Liver (tissue), 3 donors: Measurements from ENCODE around the gene SUCO.

Experiments used
- CTCF ChIP-seq: fragments of 150-350 bp; IDR thresholded peaks from 2 replicates; pipeline ENCODE4 v1.5.1; 2017; ENCODE audit warnings: improper control_type of control experiment, low read depth, low read length; ENCODE audit not compliant: missing input control
- EGR1 ChIP-seq, 2 donors: IDR thresholded peaks; 2 replicates each; pipeline ENCODE4 v1.6.1; 2016 to 2018; ENCODE audit warnings: antibody characterized with exemption in 2 of 2, low read depth in 2 of 2
- GABPA ChIP-seq, 2 donors: IDR thresholded peaks in 1 of 2; conservative IDR thresholded peaks in 1 of 2; 2 replicates each; pipeline ENCODE4 v1.6.1; 2016; ENCODE audit warnings: antibody characterized with exemption in 2 of 2, mild to moderate bottlenecking in 1 of 2, moderate library complexity in 1 of 2
- RAD21 ChIP-seq, 2 donors: IDR thresholded peaks; 2 replicates each; pipeline ENCODE4 v1.6.1; 2016; ENCODE audit warnings: antibody characterized with exemption in 2 of 2, mild to moderate bottlenecking in 2 of 2
- REST ChIP-seq: IDR thresholded peaks from 2 replicates; pipeline ENCODE4 v1.6.1; 2016; ENCODE audit warnings: antibody characterized with exemption, mild to moderate bottlenecking
- SP1 ChIP-seq: IDR thresholded peaks from 2 replicates; pipeline ENCODE4 v1.6.1; 2018; ENCODE audit warnings: antibody characterized with exemption, mild to moderate bottlenecking
- TAF1 ChIP-seq: conservative IDR thresholded peaks from 2 replicates; pipeline ENCODE4 v1.6.1; 2016; ENCODE audit warnings: antibody characterized with exemption, mild to moderate bottlenecking
- YY1 ChIP-seq: IDR thresholded peaks from 2 replicates; pipeline ENCODE4 v1.6.1; 2016; ENCODE audit warnings: antibody characterized with exemption, mild to moderate bottlenecking
- TF ChIP-seq, protein P1 (sequence below): IDR thresholded peaks from 2 replicates; pipeline ENCODE4 v1.6.1; 2016; ENCODE audit warnings: antibody characterized with exemption
- donor health status: healthy.
- donor health status: healthy.

- no peak for TF ChIP-seq CTCF
- TF ChIP-seq GABPA (IDR thresholded peaks at IDR 0.05 in 1 of 2, conservative IDR thresholded peaks at IDR 0.05 in 1 of 2) = no peak
- no peak for TF ChIP-seq RAD21 (IDR thresholded peaks at IDR 0.05)
- TF ChIP-seq, protein P1, sequence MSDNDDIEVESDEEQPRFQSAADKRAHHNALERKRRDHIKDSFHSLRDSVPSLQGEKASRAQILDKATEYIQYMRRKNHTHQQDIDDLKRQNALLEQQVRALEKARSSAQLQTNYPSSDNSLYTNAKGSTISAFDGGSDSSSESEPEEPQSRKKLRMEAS = no peak
- no peak for TF ChIP-seq EGR1 (IDR thresholded peaks at IDR 0.05; ENCODE audit: low read depth in 2 of 2)
- no peak for TF ChIP-seq SP1
- TF ChIP-seq TAF1 = no peak
- no peak for TF ChIP-seq REST
- no peak for TF ChIP-seq YY1
These were observed 108.5 kb downstream of the SUCO start for GRCh38 chr1:172641492-172641891.
